Sigmoid colon (tissue), 4 donors: ENCODE measurements around the gene EP300.

ENCODE experiments used
- CTCF ChIP-seq, 4 experiments: fragments of 450-650 bp in 3 of 4; fragments of 200-600 bp in 1 of 4; IDR thresholded peaks; one replicate each; pipeline ENCODE4 v1.5.1; 2016 to 2019; ENCODE audit warnings: antibody characterized with exemption in 4 of 4, mild to moderate bottlenecking in 3 of 4, moderate library complexity in 2 of 4
- EP300 ChIP-seq, 4 donors: sonication (generic); formaldehyde crosslinking; IDR thresholded peaks; one replicate each; pipeline ENCODE4 v1.6.1; 2017; ENCODE audit warnings: antibody characterized with exemption in 4 of 4
- POLR2A ChIP-seq, 2 donors: fragments of 450-650 bp; IDR thresholded peaks; one replicate each; pipeline ENCODE4 v1.6.1; 2016; ENCODE audit warnings: antibody characterized with exemption in 2 of 2, mild to moderate bottlenecking in 2 of 2, moderate library complexity in 2 of 2
- POLR2AphosphoS5 ChIP-seq, 4 donors: sonication (generic); formaldehyde crosslinking; IDR thresholded peaks; one replicate each; pipeline ENCODE4 v1.6.1; 2017; ENCODE audit warnings: antibody characterized with exemption in 4 of 4

DNA sequence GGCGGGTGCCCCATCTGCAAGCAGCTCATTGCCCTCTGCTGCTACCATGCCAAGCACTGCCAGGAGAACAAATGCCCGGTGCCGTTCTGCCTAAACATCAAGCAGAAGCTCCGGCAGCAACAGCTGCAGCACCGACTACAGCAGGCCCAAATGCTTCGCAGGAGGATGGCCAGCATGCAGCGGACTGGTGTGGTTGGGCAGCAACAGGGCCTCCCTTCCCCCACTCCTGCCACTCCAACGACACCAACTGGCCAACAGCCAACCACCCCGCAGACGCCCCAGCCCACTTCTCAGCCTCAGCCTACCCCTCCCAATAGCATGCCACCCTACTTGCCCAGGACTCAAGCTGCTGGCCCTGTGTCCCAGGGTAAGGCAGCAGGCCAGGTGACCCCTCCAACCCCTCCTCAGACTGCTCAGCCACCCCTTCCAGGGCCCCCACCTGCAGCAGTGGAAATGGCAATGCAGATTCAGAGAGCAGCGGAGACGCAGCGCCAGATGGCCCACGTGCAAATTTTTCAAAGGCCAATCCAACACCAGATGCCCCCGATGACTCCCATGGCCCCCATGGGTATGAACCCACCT, 84.7 kb downstream of the EP300 start:
- TF ChIP-seq CTCF (IDR thresholded peaks at IDR 0.05), result no peak
- TF ChIP-seq POLR2AphosphoS5 (IDR thresholded peaks at IDR 0.05), result no peak
- no peak for TF ChIP-seq POLR2A (IDR thresholded peaks at IDR 0.05)
- TF ChIP-seq EP300 (IDR thresholded peaks at IDR 0.05), result no peak
